NCI-H526 (cell line): ENCODE measurements around the gene OSBPL10.
A peak's percentile ranks its signal among the peaks of the same experiment; 100 is the strongest.
"Not testable (repeated sequence)": the region's sequence is repeated elsewhere in the genome, so short reads cannot be mapped to it uniquely, and the experiment has no call there.

Source experiments
- DNase-seq, 2 experiments: peaks; one replicate each; lab custom pipeline; 2025; lab: John Stamatoyannopoulos, UW

Gene OSBPL10

DNA sequence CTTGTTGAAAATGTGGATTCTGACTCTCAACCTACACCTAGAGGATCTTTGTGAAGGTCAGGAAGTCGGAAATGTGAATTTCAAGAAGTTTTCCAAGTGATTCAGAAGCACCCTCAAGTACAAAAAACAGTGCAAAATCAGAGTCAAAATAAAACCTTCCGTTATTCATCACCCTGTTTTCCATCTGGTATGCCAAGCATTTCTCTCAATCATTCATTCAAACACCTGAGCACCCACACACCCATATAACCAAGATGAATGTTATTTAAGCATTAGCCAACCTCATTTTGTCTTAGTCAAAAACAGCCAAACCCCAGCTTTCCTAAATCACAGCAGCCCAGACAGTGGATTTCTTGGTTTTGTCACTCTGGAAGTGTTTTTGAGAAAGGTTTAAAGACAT, 91.1 kb downstream of the OSBPL10 start:
- no peak for DNase-seq

DNA sequence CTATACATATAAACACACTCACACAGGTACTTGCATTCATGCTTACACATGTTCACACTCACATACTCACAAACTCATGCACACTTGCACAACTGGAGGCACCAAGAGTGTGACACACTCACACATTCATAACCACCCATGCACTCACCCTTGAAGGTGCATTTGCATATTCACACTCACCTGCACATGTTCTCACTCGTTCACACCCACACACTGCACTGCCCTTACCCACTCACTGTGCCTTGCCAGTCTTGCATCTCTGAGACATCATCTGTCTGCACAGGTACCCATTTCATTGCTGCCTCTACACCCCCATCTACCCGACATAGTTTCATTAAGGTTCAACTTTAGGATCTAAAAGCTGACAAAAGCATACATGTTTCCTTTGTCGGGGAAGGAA, 95.8 kb downstream of the OSBPL10 start:
- DNase-seq: no peak

GRCh38 chr3:31884251-31884650, 96.8 kb downstream of the OSBPL10 start:
- DNase-seq: no peak

- DNase-seq: no peak
These were observed 98.2 kb downstream of the OSBPL10 start for GRCh38 chr3:31882895-31883294.

DNA sequence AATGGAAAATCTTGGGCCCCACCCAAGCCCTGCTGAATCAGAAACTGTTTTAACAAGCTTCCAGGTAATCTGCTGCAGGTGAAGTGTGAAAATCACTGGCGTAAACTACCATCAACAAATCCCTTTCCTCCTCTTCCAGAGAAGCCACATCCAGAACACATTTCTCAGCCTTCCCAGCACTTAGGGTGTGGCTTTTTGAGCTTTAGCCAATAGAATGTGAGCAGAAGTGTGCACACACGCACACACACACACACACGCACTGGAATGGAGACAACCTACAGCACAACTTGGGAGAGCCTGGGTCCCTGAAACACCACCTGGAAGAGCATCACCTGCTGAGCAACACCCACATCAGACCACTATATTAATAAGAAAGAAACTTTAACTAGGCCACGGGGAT, 98.6 kb downstream of the OSBPL10 start:
- DNase-seq: no peak

DNA sequence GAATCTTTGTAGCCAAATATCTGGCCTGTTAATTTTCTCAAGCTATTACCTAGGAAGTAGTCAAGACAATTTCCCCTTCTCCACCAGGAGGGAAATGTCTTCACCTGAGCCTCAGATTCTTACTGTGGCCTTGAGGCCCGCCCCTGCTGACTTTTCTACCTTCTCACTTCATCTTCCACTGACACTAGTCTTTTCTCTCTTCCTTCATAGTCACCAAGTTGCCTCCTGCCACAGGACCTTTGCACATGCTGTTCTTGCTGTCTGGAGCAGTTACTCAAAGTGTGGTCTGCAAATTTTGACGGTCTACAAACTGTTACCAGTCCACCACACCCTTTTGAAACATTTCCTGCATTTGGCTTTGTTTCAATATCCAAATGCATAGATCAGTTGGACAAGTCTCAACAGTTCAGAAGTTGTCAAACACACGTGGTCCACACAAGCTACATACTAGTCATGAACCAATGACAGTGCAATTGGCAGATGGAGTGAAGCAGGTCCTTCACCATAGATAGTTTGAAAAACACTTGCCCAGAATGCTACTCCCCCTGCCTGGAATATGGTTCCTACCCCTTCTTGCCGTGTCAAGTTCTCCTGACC, 100.5 kb downstream of the OSBPL10 start:
- DNase-seq: no peak

- no peak for DNase-seq
These were observed 101.0 kb downstream of the OSBPL10 start for GRCh38 chr3:31880020-31880419.

DNA sequence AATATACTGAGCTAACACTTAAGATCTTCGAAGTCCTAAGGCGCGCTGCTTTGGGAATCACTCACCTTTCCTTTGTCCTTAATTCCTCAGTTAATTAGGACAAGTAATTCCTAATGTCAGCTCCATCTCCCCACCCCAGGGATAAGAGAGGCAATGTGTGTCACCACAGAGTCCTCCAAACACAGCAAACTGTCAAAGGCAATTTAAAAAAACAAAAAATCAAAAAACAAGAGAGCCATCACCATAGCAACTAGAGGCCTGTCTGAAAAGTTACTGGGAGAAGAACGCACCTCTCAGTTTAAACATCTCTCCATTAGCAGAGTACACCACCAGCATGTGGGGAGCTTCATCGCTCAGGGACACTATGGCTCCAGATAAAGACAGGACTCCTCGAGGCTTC, 101.7 kb downstream of the OSBPL10 start:
- DNase-seq: no peak

GRCh38 chr3:31878231-31878838, 102.7 kb downstream of the OSBPL10 start:
- no peak for DNase-seq

DNA sequence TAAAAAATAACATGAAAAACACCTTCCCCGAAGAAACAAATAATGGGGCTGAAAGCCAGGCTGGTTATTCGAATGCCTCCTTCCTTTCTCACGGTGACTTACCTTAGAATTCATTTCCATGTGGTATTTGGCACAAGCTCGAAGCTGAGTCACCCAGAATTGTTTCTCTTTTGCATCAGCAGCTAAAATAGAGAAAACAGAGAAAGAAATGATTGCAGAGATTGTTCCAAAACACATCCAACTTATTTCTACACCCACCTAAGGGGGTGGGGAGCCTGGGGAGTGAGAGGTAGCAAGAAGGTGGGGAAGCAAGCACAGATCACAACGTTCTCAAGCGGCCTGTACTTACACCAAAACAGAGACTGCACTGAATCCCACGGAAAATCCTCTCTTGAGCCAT, 104.7 kb downstream of the OSBPL10 start:
- DNase-seq: no peak

GRCh38 chr3:31875437-31875836, 105.6 kb downstream of the OSBPL10 start:
- no peak for DNase-seq

DNA sequence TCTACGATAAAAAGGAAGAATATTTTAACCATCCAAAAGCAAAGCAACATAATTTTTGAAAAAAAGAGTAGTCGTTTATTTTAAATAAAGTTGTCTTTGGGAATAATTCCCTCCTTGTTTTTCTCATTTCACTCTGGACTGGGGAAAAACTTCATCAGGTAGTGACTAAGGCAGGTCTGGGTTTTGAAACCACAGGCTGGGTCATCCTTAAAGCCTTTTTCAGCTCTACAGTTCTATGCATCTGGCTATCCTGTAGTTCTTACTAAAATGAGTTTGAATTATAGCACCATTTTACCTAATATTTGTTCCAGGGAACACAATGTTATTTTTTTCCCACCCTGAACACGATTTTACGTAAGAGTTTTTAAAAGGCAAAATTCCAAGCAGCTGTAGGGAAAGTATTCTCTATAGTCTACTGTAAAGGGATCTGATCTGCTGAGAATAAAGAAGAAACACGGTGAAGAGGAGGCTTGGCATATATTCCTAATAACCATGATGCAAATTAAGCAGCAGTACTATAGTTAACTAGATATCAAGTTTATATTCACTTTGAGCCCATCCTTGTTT, 107.7 kb downstream of the OSBPL10 start:
- no peak for DNase-seq

GRCh38 chr3:31871939-31872507, 109.0 kb downstream of the OSBPL10 start:
- DNase-seq: no peak

DNA sequence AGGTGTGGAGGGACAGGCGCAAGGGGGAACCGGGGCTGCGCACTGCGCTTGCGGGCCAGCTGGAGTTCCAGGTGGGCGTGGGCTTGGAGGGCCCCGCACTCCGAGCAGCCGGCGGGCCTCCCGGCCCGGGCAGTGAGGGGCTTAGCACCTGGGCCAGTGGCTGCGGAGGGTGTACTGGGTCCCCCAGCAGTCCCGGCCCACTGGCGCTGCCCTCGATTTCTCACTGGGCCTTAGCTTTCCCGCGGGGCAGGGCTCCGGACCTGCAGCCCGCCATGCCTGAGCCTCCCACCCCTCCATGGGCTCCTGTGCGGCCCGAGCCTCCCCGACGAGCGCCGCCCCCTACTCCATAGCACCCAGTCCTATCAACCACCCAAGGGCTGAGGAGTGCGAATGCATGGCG, 111.0 kb downstream of the OSBPL10 start:
- DNase-seq: not testable (repeated sequence)

GRCh38 chr3:31868236-31868635, 112.8 kb downstream of the OSBPL10 start:
- DNase-seq: no peak

DNA sequence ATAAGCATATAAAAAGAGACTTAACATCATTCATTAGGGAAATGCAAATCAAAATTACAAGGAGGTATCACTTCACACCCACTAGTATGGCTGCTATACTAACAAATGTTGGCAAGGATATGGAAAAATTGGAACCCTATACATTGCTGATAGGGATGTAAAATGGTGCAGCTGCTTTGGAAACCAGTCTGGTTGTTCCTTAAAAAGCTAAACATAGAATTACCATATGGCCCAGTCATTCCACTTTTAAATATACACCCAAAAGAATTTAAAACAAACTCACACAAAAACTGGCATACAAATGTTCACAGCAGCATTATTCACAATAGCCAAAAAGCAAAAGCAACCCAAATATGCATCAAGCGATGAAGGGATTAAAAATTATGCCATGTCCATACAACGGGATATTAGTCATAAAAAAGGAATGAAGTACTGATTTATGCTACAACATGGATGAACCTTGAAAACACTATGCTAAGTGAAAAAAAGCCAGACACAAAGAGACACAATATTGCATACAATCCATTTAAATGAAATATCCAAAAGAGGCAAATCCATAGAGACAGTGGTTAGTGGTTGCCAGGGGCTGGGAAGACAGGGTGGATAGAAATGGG, 118.3 kb downstream of the OSBPL10 start:
- DNase-seq: no peak

DNA sequence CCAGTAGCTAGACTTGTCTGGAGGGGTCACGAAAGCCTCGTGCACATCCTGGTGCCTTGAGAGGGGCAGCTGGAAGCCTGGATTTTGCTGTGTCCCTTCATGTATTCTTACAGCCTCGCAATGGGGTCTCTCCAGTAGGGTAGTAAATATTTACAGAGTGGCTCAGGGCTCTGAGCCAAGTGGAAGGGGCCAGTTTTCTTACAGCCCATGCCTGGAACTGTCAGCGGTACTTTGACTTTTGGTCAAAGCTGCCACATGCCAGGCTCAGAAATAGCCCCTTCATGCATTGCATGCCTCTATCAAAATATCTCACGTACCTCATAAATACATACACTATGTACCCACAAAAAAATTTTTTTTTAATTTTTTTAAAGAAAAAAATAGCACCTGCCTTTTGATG, 119.2 kb downstream of the OSBPL10 start:
- DNase-seq: no peak

- not testable (repeated sequence) for DNase-seq
These were observed 120.4 kb downstream of the OSBPL10 start for GRCh38 chr3:31860642-31861041.

DNA sequence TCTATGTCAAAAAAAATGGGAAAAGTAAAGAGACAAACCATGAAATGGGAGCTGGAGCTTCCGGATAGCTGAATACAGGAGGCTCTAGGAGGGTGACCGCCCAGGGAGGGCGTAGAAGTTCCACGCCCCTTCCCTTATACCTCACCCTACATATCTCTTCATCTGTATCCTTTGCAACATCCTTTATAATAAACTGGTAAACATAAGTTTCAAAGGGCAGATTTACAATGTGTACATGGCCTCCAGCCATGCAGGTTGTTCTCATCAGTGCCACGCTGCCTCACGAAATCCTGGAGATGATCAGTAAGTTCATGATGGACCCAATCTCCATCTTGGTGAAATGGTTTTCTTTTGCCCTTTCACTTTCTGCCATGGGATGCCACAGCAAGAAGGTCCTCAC, 121.8 kb downstream of the OSBPL10 start:
- no peak for DNase-seq

- DNase-seq: peak in 1 of 2 experiments; percentile 21
These were observed 122.6 kb downstream of the OSBPL10 start for GRCh38 chr3:31858439-31858838.

DNA sequence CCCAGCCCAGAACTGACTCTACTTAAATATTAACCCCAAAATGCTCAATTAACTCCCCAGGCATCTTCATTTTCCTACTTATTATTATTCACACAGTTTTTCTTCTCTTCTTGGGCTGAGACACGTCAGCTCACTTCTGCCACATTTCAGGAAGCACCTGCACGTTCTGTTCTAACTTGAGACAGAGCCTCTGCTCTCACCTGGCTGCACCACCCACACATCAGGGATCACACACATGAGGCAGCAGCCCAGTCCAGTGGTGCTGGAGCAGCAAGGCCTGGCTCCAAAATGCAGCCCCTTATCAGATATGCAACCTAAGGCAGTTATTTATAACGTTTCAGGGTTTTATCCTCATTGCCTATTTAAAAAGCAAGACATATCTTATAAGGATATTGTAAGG, 127.5 kb downstream of the OSBPL10 start:
- no peak for DNase-seq

DNA sequence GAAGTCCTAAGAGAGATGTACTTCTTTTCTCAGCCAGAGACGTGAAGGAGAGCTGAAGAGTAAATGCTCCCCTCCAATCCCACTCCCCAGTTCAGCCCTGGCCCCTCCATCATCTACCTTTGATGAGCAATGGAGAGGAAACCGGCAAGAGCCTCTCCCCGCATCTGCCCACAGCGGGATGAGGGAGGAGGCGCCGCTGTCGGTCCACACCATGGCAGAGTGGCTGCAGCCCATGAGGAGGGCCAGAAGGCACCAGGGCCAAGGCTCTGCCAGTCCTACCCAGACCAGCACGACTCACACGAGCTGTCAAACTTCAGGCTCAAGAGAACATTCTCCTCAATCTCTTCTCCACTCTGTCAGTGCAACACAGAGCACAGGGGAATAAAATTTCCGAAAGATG, 129.8 kb downstream of the OSBPL10 start:
- no peak for DNase-seq

DNA sequence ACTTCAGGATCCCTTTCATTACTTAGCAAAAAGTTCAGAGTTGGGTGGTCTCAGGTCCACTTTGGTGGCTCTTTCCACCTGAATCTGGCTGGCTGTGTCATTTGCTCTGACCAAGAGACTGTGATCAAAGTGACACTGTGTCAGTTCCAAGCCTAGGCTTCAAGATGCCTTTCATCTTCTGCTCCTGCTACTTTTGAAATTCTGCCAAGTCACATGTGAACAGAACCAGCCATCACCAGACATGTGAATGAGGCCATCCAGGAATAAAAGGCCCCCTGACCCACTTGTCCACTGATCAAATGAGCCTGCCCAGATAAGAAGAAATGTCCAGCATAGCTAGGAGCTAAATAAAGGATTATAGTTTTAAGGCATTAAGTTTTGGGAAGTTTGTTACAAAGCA, 132.2 kb downstream of the OSBPL10 start:
- DNase-seq: no peak
